Medulla oblongata (tissue), 1 donor: Measurements from ENCODE around the gene C1QA.

Experiments used
- DNase-seq: peaks from one replicate; pipeline ENCODE4 v3.0.0-alpha.2; 2015; ENCODE audit errors: extremely low spot score

C1QA gene, protein sequence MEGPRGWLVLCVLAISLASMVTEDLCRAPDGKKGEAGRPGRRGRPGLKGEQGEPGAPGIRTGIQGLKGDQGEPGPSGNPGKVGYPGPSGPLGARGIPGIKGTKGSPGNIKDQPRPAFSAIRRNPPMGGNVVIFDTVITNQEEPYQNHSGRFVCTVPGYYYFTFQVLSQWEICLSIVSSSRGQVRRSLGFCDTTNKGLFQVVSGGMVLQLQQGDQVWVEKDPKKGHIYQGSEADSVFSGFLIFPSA

DNA sequence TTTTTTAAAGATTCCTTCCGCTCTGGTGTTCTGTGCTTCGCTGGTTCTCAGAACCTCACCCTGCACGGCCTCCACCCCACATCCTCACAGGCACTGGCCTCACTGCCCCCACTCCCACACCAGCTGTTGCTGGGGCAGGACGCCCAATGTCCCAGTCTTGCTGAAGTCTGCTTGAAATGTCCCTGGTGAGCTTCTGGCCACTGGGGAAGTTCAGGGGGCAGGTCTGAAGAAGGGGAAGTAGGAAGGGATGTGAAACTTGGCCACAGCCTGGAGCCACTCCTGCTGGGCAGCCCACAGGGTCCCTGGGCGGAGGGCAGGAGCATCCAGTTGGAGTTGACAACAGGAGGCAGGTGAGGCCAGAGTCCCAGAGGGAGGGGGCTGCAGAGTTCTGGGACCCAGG lies at the start of gene C1QA:
TSS of gene C1QA (plus strand) at position 276 of the 400 bp plus-strand sequence. CDS start 989 bp downstream, outside the sequence.
- peak; percentile 84 for DNase-seq

- DNase-seq = no peak
These were observed 49.2 kb upstream of the C1QA start for GRCh38 chr1:22587247-22587646.

DNA sequence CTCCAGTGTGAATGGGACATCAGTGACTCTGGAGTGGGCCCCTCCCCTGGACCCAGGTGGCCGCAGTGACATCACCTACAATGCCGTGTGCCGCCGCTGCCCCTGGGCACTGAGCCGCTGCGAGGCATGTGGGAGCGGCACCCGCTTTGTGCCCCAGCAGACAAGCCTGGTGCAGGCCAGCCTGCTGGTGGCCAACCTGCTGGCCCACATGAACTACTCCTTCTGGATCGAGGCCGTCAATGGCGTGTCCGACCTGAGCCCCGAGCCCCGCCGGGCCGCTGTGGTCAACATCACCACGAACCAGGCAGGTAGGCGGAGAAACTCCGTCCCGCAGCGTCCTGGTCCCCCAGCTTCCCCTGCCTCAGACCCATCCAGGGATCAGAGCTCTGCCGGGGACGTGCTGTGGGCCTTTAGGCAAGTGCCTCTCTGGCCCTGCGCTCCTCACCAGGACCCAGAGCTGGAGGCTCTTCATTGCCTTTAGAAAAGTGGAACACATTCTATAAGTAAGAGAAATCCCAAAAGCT lies 47.5 kb upstream of the C1QA start:
- DNase-seq = no peak

DNA sequence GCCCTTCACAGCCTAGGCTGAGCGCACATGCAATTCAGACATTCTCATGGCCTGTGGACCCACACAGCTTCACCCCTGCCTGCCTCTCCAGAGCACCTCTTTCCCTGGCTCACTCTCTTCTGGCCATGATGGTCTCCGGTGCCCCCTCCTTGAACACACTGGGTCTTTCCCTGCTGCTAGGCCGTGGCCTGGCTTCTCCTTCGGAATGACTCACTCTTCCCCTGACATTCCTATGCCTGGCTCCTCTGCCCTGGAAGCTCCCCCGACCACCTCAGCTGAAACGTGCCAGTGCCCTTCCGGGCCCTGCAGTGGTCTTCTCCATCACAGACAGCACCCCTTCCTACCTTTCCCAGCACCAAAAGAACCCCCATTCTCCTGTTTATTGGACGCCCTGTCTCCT lies 44.9 kb upstream of the C1QA start:
- no peak for DNase-seq

DNA sequence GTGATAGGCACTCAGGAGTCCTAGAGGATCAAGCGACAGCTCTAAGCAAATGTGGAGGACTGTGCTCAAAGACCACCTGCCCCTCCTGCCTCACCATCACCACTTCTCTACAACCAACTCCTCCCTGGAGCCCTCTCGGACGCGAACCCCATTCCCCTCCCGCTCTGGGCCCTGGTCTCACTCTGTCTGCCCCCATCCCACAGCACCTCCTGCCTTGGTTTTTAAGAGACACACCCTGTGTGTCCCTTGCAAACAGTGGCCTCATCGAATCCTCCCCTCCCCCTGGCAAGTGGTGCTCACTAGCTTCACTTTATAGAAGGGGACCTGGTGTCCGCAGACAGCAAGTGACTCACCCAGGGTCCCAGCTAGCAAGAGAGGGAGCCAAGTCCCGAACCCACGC lies 44.4 kb upstream of the C1QA start:
- no peak for DNase-seq

- no peak for DNase-seq
These were observed 43.3 kb upstream of the C1QA start for GRCh38 chr1:22592919-22593790.

- no peak for DNase-seq
These were observed 42.0 kb upstream of the C1QA start for GRCh38 chr1:22594396-22594795.

- DNase-seq = no peak
These were observed 41.3 kb upstream of the C1QA start for GRCh38 chr1:22595108-22595507.

DNA sequence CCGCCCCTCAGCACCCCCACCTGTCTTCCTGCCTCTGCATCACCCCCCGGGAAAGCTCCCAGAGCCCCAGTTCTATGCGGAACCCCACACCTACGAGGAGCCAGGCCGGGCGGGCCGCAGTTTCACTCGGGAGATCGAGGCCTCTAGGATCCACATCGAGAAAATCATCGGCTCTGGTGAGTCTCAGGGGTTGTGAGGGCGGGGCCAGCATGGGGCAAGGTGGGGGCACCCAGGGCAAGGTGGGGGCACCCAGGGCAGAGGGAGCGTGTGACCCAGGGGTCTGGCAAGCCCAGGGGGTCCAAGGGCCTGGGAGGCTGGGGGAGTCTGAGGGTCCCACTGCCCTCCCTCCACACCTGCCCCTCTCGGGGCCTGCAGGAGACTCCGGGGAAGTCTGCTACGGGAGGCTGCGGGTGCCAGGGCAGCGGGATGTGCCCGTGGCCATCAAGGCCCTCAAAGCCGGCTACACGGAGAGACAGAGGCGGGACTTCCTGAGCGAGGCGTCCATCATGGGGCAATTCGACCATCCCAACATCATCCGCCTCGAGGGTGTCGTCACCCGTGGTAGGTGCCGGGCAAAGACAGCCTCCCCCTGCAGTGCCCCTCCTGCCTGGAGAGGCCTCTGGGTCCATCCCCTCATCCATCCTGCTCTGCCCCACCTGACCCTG lies 39.0 kb upstream of the C1QA start:
- no peak for DNase-seq

- DNase-seq = no peak
These were observed 38.4 kb upstream of the C1QA start for GRCh38 chr1:22597996-22598395.

DNA sequence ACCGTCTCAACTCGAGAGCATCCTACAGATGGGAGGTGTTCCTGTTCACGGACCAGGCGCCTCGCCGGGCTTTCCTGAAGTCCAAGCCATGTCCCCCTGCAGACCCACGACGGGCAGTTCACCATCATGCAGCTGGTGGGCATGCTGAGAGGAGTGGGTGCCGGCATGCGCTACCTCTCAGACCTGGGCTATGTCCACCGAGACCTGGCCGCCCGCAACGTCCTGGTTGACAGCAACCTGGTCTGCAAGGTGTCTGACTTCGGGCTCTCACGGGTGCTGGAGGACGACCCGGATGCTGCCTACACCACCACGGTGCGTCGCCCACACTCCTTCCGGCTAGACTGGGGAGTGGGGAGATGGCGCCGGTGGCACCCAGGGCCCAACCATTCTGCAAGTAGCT lies 37.7 kb upstream of the C1QA start:
- DNase-seq = no peak

DNA sequence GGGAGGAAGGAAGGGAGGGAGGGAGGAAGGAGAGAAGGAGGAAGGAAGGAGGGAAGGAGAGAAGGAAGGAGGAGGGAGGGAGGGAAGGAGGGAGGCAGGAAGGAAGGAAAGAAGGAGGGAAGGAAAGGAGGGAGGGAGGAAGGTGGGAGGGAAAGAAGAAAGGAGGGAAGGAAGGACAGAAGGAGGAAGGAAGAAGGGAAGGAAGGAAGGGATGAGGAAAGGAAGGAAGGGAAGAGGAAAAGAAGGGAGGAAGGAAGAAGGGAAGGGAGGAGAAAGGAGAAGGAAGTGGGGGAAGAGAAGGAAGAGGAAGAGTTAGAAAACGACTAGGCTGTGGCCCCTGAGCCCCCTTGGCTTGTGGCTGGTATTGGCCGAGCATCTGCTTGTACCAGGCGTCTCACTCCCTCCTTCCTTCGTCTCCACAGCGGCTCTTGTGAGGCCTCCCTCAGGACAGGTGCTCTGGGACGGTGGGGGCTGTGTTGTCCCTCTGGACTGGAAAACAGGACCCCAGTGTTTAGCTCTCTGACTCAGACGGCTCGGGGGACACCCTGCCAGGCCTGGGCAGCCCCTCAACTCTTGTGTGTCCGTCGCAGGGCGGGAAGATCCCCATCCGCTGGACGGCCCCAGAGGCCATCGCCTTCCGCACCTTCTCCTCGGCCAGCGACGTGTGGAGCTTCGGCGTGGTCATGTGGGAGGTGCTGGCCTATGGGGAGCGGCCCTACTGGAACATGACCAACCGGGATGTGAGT lies 36.2 kb upstream of the C1QA start:
- no peak for DNase-seq

DNA sequence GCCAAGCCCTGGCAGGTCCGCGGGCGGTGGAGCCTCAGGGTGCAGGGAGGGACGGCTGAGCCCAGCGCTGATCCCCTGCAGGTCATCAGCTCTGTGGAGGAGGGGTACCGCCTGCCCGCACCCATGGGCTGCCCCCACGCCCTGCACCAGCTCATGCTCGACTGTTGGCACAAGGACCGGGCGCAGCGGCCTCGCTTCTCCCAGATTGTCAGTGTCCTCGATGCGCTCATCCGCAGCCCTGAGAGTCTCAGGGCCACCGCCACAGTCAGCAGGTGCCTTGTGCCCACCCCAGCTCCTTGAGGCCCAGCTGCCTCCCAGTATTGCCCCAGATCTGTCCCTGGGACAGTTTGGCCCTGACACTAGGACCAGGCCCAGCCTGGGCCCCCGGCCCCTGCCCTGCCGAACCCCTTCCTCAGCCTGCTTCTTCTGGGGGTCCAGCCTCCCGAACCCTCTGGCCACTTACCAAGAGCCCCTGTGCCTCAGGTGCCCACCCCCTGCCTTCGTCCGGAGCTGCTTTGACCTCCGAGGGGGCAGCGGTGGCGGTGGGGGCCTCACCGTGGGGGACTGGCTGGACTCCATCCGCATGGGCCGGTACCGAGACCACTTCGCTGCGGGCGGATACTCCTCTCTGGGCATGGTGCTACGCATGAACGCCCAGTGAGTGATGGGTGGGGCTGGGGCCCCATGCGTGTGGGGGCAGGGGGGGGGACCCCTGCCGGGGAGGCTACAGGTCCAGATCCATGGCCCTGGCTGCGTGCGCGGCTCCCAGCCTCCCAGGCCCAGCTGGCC lies 35.4 kb upstream of the C1QA start:
- DNase-seq = no peak

- no peak for DNase-seq
These were observed 34.8 kb upstream of the C1QA start for GRCh38 chr1:22601610-22602009.

DNA sequence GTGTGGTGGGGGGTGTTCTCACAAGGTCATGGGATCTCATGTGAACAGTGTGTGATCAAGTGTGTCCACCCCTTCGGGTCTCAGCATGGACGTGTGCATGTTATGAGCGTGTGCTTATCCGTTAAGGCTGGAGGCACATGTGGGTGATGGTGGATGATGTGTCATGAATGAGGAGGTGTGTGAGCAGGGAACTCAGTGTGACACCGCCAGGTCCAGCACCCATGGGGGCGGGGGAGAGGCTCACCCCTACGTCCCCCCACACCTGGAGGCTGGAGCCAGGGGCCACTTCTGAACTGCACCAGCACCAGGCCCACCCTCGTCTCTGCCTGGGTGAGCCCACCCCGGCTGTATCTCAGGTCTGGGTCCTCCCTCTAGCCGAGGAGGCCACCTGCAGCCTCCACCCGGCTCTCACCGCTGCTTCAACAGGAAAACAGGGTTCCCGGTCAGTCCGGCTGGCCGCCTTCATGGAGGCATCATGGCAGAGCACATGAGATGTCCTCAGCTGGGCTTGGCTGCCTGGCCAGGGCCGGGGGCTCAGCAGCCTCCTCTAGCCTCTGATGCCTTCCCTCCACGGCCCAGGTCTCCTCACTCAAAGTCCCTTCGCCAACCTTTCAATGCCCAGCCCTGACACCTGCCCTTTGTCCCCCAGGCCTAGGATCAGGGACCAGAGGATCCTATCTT lies 34.2 kb upstream of the C1QA start:
- DNase-seq = no peak

- DNase-seq = no peak
These were observed 30.3 kb upstream of the C1QA start for GRCh38 chr1:22606161-22606560.

GRCh38 chr1:22607154-22607553 lies 29.3 kb upstream of the C1QA start:
- no peak for DNase-seq

GRCh38 chr1:22608361-22608760 lies 28.1 kb upstream of the C1QA start:
- no peak for DNase-seq

DNA sequence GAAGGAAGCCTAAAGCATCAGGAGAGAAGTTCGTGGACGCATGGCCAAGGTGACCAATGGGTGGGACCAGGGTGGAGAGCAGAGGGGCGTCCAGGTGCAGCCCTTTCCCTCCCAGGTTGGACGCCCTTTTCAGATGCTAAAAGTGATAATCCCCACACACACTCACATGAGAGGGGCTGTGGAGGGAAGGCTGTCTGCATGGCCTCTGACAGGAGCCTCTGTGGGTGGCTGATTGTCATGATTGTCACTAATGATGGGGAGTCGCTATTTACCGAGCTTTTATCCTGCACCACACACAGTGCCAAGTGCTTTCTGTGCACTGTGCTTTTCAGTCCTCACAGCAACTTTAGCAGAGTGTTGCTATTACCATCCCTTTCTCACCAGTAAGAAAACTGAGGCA lies 27.1 kb upstream of the C1QA start:
- no peak for DNase-seq

DNA sequence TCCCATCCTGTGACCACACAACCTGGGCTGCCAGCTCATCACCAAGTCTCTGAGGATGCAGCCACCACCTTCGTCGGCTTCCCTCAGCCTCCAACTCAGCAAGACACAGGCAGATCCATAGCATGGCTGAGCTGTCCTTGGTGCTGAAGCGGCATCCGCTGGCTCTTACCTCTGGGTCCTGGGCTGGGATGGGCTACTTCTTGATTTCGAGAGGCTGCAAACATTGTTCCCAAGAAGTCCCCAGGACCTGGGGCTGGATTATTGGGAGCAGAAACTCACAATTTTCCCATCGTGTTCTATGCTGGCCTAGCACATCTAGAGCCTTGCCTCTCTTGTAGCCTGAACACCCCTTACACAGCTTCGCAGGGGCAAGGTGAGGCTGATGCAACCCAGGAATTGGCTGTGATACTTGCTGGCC lies 24.9 kb upstream of the C1QA start:
- DNase-seq = peak; percentile 7
